CD4-positive, alpha-beta T cell treated with Interleukin-6 for 4 hours (primary cell): ENCODE results near the gene INSL3.
"Not testable (repeated sequence)": the region's sequence is repeated elsewhere in the genome, so short reads cannot be mapped to it uniquely, and the experiment has no call there.

Experiments used
- DNase-seq: peaks from one replicate; pipeline ENCODE4 v3.0.0-alpha.2; 2020; ENCODE audit warnings: mixed read lengths

Gene INSL3

GRCh38 chr19:17811681-17812080 is 9.6 kb downstream of the INSL3 start:
- DNase-seq: no peak

- no peak for DNase-seq
These were observed 10.2 kb downstream of the INSL3 start for GRCh38 chr19:17811103-17811502.

- peak; percentile 57 for DNase-seq
These were observed 13.5 kb downstream of the INSL3 start for GRCh38 chr19:17807731-17808316.

GRCh38 chr19:17806945-17807344 is 14.4 kb downstream of the INSL3 start:
- peak; percentile 29 for DNase-seq

- no peak for DNase-seq
These were observed 15.9 kb downstream of the INSL3 start for GRCh38 chr19:17805427-17805826.

- peak; percentile 69 for DNase-seq
These were observed 17.9 kb downstream of the INSL3 start for GRCh38 chr19:17803264-17803896.

- DNase-seq: no peak
These were observed 19.0 kb downstream of the INSL3 start for GRCh38 chr19:17802137-17802858.

GRCh38 chr19:17798599-17798998 is 22.7 kb downstream of the INSL3 start:
- DNase-seq: not testable (repeated sequence)

GRCh38 chr19:17797424-17798201 is 23.7 kb downstream of the INSL3 start:
- peak; percentile 15 for DNase-seq

- no peak for DNase-seq
These were observed 24.4 kb downstream of the INSL3 start for GRCh38 chr19:17796838-17797423.

- no peak for DNase-seq
These were observed 25.1 kb downstream of the INSL3 start for GRCh38 chr19:17796013-17796837.

GRCh38 chr19:17795495-17795856 is 25.8 kb downstream of the INSL3 start:
- no peak for DNase-seq

GRCh38 chr19:17794731-17795494 is 26.4 kb downstream of the INSL3 start, which contains the start of gene B3GNT3:
TSS of gene B3GNT3 (plus strand) at chr19:17795138. CDS start at chr19:17807808, 12,670 bp downstream.
- DNase-seq: peak; percentile 63

- DNase-seq: no peak
These were observed 26.9 kb downstream of the INSL3 start for GRCh38 chr19:17794412-17794730.

GRCh38 chr19:17790059-17790780 is 31.1 kb downstream of the INSL3 start:
- DNase-seq: no peak

GRCh38 chr19:17788632-17789031 is 32.7 kb downstream of the INSL3 start:
- no peak for DNase-seq

GRCh38 chr19:17787274-17787913 is 33.9 kb downstream of the INSL3 start:
- no peak for DNase-seq

GRCh38 chr19:17784201-17785008 is 36.9 kb downstream of the INSL3 start:
- peak; percentile 83 for DNase-seq

GRCh38 chr19:17783721-17784120 is 37.6 kb downstream of the INSL3 start:
- DNase-seq: not testable (repeated sequence)
